Stimulated activated CD8-positive, alpha-beta memory T cell treated with anti-CD3 and anti-CD28 coated beads, Interleukin-12 subunit alpha, Interleukin-12 subunit beta, amount 100 ng/mL, for 24 hours (primary cell): Measurements from ENCODE around the gene TEDC2.
"Not testable (repeated sequence)": the region's sequence is repeated elsewhere in the genome, so short reads cannot be mapped to it uniquely, and the experiment has no call there.

ENCODE experiments used
- DNase-seq: peaks from one replicate; pipeline ENCODE4 v3.0.0-alpha.2; 2020; ENCODE audit errors: extremely low read depth

Gene TEDC2, protein sequence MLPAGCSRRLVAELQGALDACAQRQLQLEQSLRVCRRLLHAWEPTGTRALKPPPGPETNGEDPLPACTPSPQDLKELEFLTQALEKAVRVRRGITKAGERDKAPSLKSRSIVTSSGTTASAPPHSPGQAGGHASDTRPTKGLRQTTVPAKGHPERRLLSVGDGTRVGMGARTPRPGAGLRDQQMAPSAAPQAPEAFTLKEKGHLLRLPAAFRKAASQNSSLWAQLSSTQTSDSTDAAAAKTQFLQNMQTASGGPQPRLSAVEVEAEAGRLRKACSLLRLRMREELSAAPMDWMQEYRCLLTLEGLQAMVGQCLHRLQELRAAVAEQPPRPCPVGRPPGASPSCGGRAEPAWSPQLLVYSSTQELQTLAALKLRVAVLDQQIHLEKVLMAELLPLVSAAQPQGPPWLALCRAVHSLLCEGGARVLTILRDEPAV

GRCh38 chr16:2459647-2460390 lies at the start of gene TEDC2:
Gene TEDC2, plus strand, starts transcription at chr16:2460109. Its CDS starts 36 bp downstream, at chr16:2460145.
- DNase-seq, result peak; percentile 98

DNA sequence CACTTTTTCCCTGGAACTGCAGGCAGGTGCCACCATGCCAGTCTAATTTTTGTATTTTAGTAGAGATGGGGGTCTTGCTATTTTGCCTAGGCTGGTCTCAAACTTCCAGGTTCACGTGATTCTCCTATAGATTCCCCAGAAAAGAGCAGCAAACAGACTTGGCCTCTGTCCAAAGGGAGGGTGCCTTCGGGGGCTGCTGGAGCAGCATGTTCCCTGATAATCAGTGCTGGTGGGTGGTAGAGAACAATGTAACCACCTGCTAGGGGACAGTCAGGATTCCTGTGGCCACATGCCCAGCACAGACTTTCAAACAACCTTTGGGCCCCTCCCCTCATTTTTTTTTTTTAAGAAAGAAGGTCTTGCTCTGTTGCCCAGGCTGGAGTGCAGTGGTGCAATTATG lies 44.8 kb upstream of the TEDC2 start:
- no peak for DNase-seq

DNA sequence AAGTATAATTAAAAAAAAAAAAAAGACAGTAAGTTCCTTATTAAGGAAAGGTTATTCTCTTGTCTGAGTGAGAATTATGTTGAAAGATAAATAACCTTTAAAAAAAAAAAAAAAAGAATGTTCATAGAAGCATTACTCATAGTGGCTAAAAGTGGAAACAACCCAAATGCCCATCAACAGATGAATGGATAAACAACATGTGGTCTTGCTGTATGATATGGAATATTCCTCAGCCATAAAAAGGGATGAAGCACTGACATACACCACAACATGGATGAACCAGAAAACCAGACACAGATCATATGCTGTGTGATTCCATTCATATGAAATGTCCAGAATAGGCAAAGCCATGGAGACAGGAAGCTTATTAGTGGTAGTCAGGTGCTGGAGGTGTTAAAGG lies 39.9 kb upstream of the TEDC2 start:
- no peak for DNase-seq

DNA sequence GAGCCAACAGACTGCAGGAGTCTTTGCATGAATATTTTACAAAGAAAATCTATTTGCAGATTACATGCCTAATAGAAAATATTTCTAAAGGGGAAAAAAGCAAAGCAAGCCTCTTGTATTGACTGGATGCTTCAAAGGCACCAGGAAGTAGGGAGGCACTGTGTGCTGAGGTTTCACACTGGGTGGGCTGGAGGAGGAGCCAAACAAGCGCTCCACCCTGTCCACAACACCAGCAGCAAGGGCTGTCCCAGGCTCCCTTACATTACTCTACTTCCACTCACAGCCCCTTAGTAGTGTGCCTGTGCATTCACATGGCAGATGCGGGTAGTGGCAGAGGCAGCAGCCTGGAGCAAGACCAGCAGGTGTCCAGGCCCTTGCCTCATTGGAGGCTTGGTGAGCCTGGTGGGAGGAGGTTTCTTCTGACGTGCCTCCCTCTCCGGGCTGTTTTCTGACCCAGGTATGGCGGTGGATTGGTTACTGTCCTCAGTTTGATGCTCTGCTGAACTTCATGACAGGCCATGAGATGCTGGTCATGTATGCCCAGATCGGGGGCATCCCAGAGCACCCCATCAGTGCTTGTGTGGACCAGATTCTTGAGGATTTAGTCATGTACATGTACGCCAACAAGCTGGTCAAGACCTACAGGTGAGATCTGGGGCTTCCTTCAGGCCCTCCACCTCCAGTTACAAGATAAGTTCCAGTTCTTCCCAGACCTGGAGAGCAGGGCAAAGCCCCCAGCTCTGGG lies 37.6 kb upstream of the TEDC2 start:
- no peak for DNase-seq

DNA sequence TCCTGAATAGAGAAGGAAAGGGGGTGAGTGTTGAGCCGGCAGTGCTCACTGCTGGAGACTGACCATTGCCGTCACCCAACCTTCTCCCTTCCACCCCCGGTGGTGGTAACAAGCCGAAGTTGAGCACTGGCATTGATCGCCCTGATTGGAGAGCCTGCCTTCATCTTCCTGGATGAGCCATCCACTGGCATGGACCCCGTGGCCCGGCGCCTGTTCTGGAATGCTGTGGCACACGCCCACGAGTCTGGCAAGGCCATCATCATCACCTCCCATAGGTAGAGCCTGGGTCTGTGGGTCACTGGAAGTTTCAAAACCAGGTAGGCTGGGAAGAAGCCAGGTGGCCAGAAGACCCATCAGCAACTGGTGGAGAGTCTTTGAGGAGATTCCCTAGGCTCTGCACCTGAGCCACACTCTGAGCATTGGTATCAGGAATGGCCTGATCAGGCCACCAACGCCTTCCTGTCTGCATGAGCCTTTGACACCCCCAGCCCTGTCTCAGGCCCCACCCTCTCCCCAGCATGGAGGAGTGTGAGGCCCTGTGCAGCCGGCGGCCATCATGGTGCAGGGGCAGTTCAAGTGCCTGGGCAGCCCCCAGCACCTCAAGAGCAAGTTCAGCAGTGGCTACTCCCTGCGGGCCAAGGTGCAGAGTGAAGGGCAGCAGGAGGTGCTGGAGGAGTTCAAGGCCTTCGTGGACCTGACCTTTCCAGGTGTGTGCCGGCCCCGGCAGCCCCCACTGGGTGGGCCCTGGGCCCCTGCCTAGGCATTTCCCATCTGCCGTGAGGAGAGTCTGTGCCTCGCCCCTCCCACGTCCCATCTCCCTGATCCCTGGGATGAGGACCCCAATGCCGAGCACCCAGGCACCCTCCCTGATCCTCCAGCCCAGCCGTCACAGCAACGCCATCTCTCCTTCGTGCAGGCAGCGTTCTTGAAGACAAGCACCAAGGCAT lies 35.6 kb upstream of the TEDC2 start:
- DNase-seq, result no peak

GRCh38 chr16:2425008-2425518 lies 34.8 kb upstream of the TEDC2 start:
- no peak for DNase-seq

DNA sequence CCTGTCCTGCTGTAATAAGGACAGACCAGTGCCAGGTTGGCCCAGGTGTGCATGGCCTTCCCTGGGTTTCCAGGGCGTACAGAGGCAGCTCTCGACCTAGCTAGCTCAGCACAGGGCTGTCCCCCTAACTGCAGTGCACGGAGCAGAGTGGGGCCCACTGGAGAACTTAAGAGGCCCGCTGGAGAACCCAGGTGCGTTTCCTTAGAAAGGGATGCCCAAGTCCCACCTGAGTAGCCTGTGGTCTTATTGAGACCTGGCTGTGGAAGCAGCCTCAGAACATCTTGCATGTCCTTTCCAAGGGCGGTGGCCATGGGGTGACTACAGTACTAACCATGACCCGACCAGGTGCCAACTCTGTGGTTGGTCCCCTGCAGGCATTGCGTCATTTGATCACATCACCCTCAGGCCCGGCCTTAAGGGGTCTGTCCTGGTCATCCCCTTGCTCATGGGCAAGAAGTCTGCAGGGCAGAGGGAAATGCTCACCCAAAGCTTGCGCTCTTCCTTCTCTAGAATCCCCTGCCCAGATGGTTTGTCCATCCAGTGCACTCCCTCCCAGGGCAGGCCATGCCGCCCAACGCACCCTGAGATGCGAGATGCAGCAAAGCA lies 34.0 kb upstream of the TEDC2 start:
- no peak for DNase-seq

- DNase-seq, result no peak
These were observed 33.0 kb upstream of the TEDC2 start for GRCh38 chr16:2426941-2427361.

GRCh38 chr16:2427526-2427925 lies 32.4 kb upstream of the TEDC2 start:
- DNase-seq, result no peak

DNA sequence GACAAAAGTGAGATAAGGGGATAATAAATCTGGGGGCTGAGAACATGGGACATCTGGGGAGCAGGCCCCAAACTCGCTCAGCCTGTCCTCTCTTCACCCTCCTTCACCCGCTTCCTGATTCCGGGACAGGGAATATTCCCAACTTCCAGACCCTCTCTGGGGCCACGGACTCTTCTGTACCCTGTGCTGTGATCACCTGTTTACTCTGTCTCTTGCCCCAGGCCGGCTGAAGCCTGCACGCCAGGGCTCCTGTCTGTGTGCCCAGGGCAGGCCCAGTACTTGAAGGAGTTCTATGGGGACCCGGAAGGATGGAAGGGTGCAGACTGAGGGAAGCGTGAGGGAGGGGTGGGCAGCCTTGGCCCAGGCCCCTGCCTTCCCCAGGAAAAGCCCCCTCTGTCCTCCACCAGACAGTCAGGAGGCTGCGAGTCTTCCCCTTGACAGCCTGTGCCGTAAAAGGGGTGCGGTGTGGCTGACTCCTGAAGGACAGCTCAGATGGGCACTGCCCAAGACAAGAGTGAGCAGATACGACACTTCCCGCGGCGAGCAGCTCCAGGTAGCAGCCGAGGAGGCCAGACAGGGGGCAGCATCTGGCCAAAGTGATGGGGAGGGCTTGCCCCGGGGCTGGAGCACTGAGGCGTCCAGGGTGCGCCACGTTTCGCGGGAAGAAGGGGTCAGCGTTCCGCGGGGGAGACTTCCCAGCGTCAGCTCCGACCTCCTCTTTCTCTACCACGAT lies 31.7 kb upstream of the TEDC2 start:
- no peak for DNase-seq

DNA sequence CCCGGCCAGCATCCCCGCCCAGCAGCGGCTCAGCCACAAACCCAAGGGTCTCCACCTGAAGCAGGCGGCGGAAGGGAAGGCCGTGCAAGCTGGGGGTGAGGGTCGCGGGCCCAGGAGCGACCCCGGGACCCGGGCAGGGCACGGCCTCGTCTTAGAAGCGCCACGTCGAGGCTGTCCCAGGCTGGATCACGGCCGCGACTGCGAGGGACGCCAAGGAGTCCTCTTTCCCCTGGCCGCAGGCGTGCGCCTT lies 31.2 kb upstream of the TEDC2 start:
- DNase-seq, result no peak

GRCh38 chr16:2429034-2429770 lies 30.7 kb upstream of the TEDC2 start, which contains the start of gene CCNF:
Gene CCNF, plus strand, starts transcription at chr16:2429447. Its CDS starts 35 bp downstream, at chr16:2429482.
- DNase-seq, result peak; percentile 95

DNA sequence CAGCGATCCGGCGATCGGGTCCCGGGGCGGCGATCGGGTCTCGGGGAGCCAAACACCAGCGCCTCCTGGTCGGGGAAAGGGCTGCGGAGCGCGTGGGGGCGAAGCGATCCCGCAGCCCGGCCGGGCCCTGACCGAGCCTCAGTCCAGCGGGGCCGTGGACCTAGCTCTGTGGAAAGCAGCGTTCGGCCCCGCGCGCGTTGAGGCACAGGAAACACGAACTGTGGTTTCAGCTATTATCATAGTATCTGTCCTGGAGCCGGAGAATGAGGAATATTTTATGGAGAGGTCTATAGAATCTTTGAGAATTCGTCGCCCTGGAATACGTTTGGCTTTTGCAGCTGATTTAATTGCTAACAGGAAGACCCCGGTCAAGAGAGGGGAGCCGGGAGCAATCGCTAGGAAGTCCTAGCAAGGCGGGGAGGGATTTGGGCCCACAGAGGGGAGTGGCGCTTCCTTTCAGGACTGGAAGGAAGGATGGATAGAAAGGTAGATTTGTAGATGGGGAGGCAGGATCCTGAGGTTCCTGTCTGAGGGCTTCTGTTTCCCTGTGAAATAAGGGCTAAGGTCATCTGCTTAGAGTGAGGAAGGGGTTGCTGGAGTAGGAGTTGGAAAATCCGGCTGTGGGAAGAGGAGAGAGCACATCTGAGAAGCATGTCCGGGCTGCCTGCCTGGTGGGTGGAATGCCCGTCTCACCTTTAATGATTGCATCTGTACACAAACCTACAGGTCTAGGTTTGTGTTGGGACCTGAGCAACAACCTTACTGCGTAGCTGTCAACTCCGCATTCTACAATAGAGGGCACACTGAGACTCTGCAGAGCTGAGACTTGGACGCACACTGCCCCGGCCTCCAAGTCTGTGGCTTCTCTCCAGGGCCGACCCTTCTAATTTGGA lies 29.9 kb upstream of the TEDC2 start:
- DNase-seq, result no peak

GRCh38 chr16:2432286-2432685 lies 27.6 kb upstream of the TEDC2 start:
- DNase-seq, result no peak

- DNase-seq, result no peak
These were observed 27.0 kb upstream of the TEDC2 start for GRCh38 chr16:2432801-2433505.

DNA sequence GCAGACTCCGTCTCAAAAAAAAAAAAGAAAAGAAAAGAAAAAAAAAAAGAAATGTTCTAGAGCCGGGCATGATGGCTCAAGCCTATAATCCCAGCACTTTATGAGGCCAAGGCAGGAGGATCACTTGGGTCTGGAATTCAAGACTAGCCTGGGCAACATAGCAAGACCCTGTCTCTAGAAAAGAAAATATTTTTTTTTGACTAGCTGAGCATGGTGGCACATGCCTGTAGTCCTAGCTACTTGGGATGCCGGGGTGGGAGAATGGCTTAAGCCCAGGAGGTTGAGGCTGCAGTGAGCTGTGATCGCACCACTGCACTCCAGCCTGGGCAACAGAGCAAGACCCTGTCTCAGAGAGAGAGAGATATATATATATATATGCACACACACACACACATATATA lies 24.7 kb upstream of the TEDC2 start:
- not testable (repeated sequence) for DNase-seq

- no peak for DNase-seq
These were observed 23.8 kb upstream of the TEDC2 start for GRCh38 chr16:2436110-2436509.
